ENCODE measurements around the gene SCGB1D1.

GRCh38 chr11:62208785-62209144 lies 18.7 kb downstream of the SCGB1D1 start:
- no peak for TF ChIP-seq CTCF (IDR thresholded peaks at IDR 0.05; ENCODE audit: low read length)
- TF ChIP-seq EZH2 (IDR thresholded peaks at IDR 0.05; ENCODE audit: borderline replicate concordance, low read length): no peak

Measured in OCI-LY1 (cell line).